ENCODE data around the gene ATG5. TPM values are rescaled to one million over a fixed set of nuclear protein-coding genes. Genes with fewer than 3 reads are reported as not detected.

ATG5 gene
- polyA plus RNA-seq, 3 donors, result 15.0 to 31.4 (median 29.9) TPM

DNA sequence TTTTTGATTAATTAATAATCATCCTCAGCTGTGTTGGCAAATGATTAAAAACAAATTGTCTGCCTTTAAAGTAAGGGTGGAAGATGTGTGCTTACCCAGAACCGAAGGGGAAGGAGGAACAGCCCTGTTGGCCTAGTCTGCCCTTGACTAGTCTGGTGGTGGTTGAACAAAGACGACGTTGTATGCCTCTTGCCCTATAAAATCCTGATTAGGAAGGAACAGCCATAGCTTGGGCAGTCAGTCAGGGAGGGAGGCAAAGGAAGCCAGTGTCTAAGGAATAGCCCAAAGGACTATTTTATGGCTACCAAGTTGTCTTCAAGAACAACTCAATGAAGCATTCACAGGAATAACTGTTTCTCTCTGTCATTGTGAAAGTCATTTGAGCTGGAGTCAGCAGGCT is 168.7 kb downstream of the ATG5 start:
- Histone ChIP-seq H2AFZ (ENCODE audit: insufficient read depth, low read depth, low read length, poor library complexity, severe bottlenecking) (no peak overlapping the region), H3K4me3 (replicated peaks in 1 of 3; ENCODE audit: low read depth in 2 of 3, low read length in 3 of 3) (no peak overlapping the region), H3K27me3 (ENCODE audit: control insufficient read depth in 2 of 2, insufficient read depth in 2 of 2, low read length in 2 of 2) (no peaks in the 10 kb centered on the region), H3K27ac (ENCODE audit: low read depth in 1 of 2, low read length in 2 of 2) (no peak overlapping the region), H3K4me1 (ENCODE audit: control insufficient read depth in 1 of 2, insufficient read depth in 2 of 2, low read length in 2 of 2) (peaks cover 25 to 34% of the 10 kb centered on the region in 2 donors), H3K9ac (ENCODE audit: insufficient read depth, low read length, poor library complexity, severe bottlenecking) (no peak overlapping the region), H3K79me2 (ENCODE audit: insufficient read depth, low read length) (no peaks in the 10 kb centered on the region), H3K4me2 (replicated peaks; ENCODE audit: extremely low read depth, low read length, poor library complexity, severe bottlenecking) (no peak overlapping the region), H3K9me3 (replicated peaks in 1 of 2; ENCODE audit: control insufficient read depth in 1 of 2, insufficient read depth in 1 of 2, low read length in 2 of 2) (no peaks in the 10 kb centered on the region), H4K20me1 (ENCODE audit: insufficient read depth, low read length) (no peaks in the 10 kb centered on the region), H3K36me3 (replicated peaks in 1 of 2; ENCODE audit: control insufficient read depth in 1 of 2, insufficient read depth in 2 of 2, low read length in 2 of 2) (no peaks in the 10 kb centered on the region)
- H3K27ac Mint-ChIP-seq, result peak overlapping the region in 4 of 7 donors; percentile 30 to 73 (median 54)
- WGBS (ENCODE audit: insufficient coverage), result no CpG with 5 or more reads among the region's 3 CpGs
- no peak overlapping the region for H3K4me3 Mint-ChIP-seq
- H3K4me1 Mint-ChIP-seq, result peaks cover 34% of the 10 kb centered on the region
- no peak for DNase-seq
- intact Hi-C loops (cut with micrococcal nuclease), result no loop called here
- no peaks in the 10 kb centered on the region for H3K36me3 Mint-ChIP-seq
- TF ChIP-seq, protein P1, sequence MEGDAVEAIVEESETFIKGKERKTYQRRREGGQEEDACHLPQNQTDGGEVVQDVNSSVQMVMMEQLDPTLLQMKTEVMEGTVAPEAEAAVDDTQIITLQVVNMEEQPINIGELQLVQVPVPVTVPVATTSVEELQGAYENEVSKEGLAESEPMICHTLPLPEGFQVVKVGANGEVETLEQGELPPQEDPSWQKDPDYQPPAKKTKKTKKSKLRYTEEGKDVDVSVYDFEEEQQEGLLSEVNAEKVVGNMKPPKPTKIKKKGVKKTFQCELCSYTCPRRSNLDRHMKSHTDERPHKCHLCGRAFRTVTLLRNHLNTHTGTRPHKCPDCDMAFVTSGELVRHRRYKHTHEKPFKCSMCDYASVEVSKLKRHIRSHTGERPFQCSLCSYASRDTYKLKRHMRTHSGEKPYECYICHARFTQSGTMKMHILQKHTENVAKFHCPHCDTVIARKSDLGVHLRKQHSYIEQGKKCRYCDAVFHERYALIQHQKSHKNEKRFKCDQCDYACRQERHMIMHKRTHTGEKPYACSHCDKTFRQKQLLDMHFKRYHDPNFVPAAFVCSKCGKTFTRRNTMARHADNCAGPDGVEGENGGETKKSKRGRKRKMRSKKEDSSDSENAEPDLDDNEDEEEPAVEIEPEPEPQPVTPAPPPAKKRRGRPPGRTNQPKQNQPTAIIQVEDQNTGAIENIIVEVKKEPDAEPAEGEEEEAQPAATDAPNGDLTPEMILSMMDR (IDR thresholded peaks at IDR 0.05), result no peak
- H3K27me3 Mint-ChIP-seq (ENCODE audit: low read depth in 3 of 3), result peaks cover 1 to 4% (median 2%) of the 10 kb centered on the region in 3 donors
- peaks cover 0 to 2% (median 0%) of the 10 kb centered on the region in 7 donors for H3K9me3 Mint-ChIP-seq

DNA sequence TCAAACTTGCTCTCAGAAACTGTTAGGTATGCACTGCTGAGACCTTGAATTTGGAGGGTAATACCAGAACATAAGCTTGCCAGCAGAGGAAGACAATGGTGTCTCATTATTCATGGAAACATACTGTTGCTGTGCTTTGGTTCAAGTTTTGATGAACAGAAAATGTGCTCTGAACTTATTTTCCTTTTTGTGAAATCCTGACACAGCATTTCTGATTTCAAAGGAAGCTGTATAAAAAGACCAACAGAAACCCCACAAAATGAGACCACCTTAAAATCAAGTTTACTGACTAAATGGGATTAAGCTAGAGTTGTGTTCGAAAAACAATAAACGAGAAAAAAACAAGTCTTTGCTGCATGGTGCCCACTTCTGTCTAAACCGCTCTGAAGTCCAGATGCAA is 169.1 kb downstream of the ATG5 start:
- no peak for DNase-seq
- Histone ChIP-seq H3K9ac (ENCODE audit: insufficient read depth, low read length, poor library complexity, severe bottlenecking) (no peak overlapping the region), H3K4me3 (replicated peaks in 1 of 3; ENCODE audit: low read depth in 2 of 3, low read length in 3 of 3) (no peak overlapping the region), H3K4me1 (ENCODE audit: control insufficient read depth in 1 of 2, insufficient read depth in 2 of 2, low read length in 2 of 2) (peaks cover 20 to 29% of the 10 kb centered on the region in 2 donors), H3K27me3 (ENCODE audit: control insufficient read depth in 2 of 2, insufficient read depth in 2 of 2, low read length in 2 of 2) (no peaks in the 10 kb centered on the region), H3K9me3 (replicated peaks in 1 of 2; ENCODE audit: control insufficient read depth in 1 of 2, insufficient read depth in 1 of 2, low read length in 2 of 2) (no peaks in the 10 kb centered on the region), H3K79me2 (ENCODE audit: insufficient read depth, low read length) (no peaks in the 10 kb centered on the region), H4K20me1 (ENCODE audit: insufficient read depth, low read length) (no peaks in the 10 kb centered on the region), H3K4me2 (replicated peaks; ENCODE audit: extremely low read depth, low read length, poor library complexity, severe bottlenecking) (no peak overlapping the region), H3K27ac (ENCODE audit: low read depth in 1 of 2, low read length in 2 of 2) (peak overlapping the region in 1 of 2 donors; percentile 60), H2AFZ (ENCODE audit: insufficient read depth, low read depth, low read length, poor library complexity, severe bottlenecking) (no peak overlapping the region), H3K36me3 (replicated peaks in 1 of 2; ENCODE audit: control insufficient read depth in 1 of 2, insufficient read depth in 2 of 2, low read length in 2 of 2) (no peaks in the 10 kb centered on the region)
- Mint-ChIP-seq H3K4me1 (peaks cover 29% of the 10 kb centered on the region), H3K27ac (peak overlapping the region in 2 of 7 donors; percentile 29 to 71), H3K27me3 (ENCODE audit: low read depth in 3 of 3) (peaks cover 1 to 4% (median 2%) of the 10 kb centered on the region in 3 donors), H3K9me3 (peaks cover 0 to 2% (median 0%) of the 10 kb centered on the region in 7 donors), H3K4me3 (no peak overlapping the region), H3K36me3 (no peaks in the 10 kb centered on the region)
- WGBS (ENCODE audit: insufficient coverage), result 100% methylated on average over 3 of the region's 3 CpGs
- TF ChIP-seq, protein P1 (IDR thresholded peaks at IDR 0.05), result no peak
- intact Hi-C loops (cut with micrococcal nuclease), result no loop called here

All from CD14-positive monocyte (primary cell).